WTC11 (cell line): ENCODE data around the gene HSD17B14. TPM values are rescaled to one million over a fixed set of nuclear protein-coding genes. Genes with fewer than 3 reads are reported as not detected.

ENCODE experiments used
- ATAC-seq: fragments of 200-7000 bp; cut with Tn5 transposase; 2 replicates; pipeline ENCODE4 v1.10.0; 2021; ENCODE audit warnings: mild to moderate bottlenecking, moderate library complexity
- CTCF ChIA-PET: fragments of 300-600 bp; sonication (Branson Sonifier 250); formaldehyde crosslinking; loops from one replicate; lab custom pipeline; 2021; ENCODE audit warnings: antibody characterized with exemption; lab: Charles Lee
- POLR2A ChIA-PET: fragments of 350-600 bp; sonication (Branson Sonifier 250); formaldehyde crosslinking; loops from one replicate; lab custom pipeline; 2021; ENCODE audit warnings: antibody characterized with exemption; lab: Charles Lee
- DNase-seq: peaks from one replicate; pipeline ENCODE4 v3.0.0; 2021; ENCODE audit warnings: low spot score
- H3K27ac Mint-ChIP-seq: 2 replicates; pipeline ENCODE4 v1.8.0; 2021; ENCODE audit warnings: mixed read lengths
- H3K27me3 Mint-ChIP-seq: 2 replicates; pipeline ENCODE4 v1.8.0; 2021; ENCODE audit warnings: low read depth, mild to moderate bottlenecking, moderate library complexity, mixed read lengths
- H3K36me3 Mint-ChIP-seq: 2 replicates; pipeline ENCODE4 v1.8.0; 2021; ENCODE audit warnings: mixed read lengths
- H3K4me1 Mint-ChIP-seq: 2 replicates; pipeline ENCODE4 v1.8.0; 2022; ENCODE audit warnings: mixed read lengths
- H3K4me3 Mint-ChIP-seq: 2 replicates; pipeline ENCODE4 v1.8.0; 2021; ENCODE audit warnings: mild to moderate bottlenecking, moderate library complexity, mixed read lengths
- H3K9me3 Mint-ChIP-seq: 2 replicates; pipeline ENCODE4 v1.8.0; 2021; ENCODE audit warnings: mixed read lengths
- CDX4 ChIP-seq: fragments of 250-450 bp; sonication (Bioruptor Pico); IDR thresholded peaks from 2 replicates; pipeline ENCODE4 v1.9.0; 2021; ENCODE audit warnings: moderate library complexity, mild to moderate bottlenecking, inconsistent platforms, borderline replicate concordance
- CREM ChIP-seq: sonication (generic); formaldehyde crosslinking; IDR thresholded peaks from 2 replicates; pipeline ENCODE4 v1.8.1; 2022; ENCODE audit warnings: mild to moderate bottlenecking, missing genetic modification reagents, moderate library complexity
- E2F5 ChIP-seq: sonication (generic); formaldehyde crosslinking; IDR thresholded peaks from 2 replicates; pipeline ENCODE4 v1.8.1; 2022; ENCODE audit warnings: mild to moderate bottlenecking, moderate library complexity, missing genetic modification reagents
- FOXP4 ChIP-seq: sonication (generic); formaldehyde crosslinking; IDR thresholded peaks from 2 replicates; pipeline ENCODE4 v1.8.0; 2022; ENCODE audit warnings: mild to moderate bottlenecking, missing genetic modification reagents
- IRF2 ChIP-seq: sonication (generic); formaldehyde crosslinking; IDR thresholded peaks from 2 replicates; pipeline ENCODE4 v1.8.0; 2022; ENCODE audit warnings: low read depth, missing genetic modification reagents, borderline replicate concordance
- TEAD1 ChIP-seq: sonication (generic); formaldehyde crosslinking; IDR thresholded peaks from 2 replicates; pipeline ENCODE4 v1.8.0; 2022; ENCODE audit warnings: mild to moderate bottlenecking, missing genetic modification reagents
- ZNF281 ChIP-seq: sonication (generic); formaldehyde crosslinking; IDR thresholded peaks from 2 replicates; pipeline ENCODE4 v1.8.0; 2023; ENCODE audit warnings: mild to moderate bottlenecking, missing genetic modification reagents
- ZNF532 ChIP-seq: fragments of 250-450 bp; sonication (Bioruptor Pico); IDR thresholded peaks from 2 replicates; pipeline ENCODE4 v1.9.0; 2021; ENCODE audit warnings: mild to moderate bottlenecking, borderline replicate concordance
- ZSCAN18 ChIP-seq: fragments of 250-450 bp; sonication (Bioruptor Pico); IDR thresholded peaks from 2 replicates; pipeline ENCODE4 v2.1.2; 2022; ENCODE audit warnings: mild to moderate bottlenecking, moderate library complexity
- total RNA-seq: library from RNA; stranded (reverse); gene quantifications from 3 replicates; pipeline ENCODE4 v1.2.3, GENCODE V29; 2021

The HSD17B14 gene
- total RNA-seq, 1 experiment from 2014 or later = 11.4 TPM

- DNase-seq = no peak
- Mint-ChIP-seq H3K4me3 (peak overlapping the region; percentile 78), H3K27ac (no peak overlapping the region), H3K27me3 (peaks cover 26% of the 10 kb centered on the region), H3K9me3 (no peaks in the 10 kb centered on the region), H3K36me3 (no peaks in the 10 kb centered on the region), H3K4me1 (peaks cover 43% of the 10 kb centered on the region)
- ChIA-PET POLR2A (interaction anchor here (1.0 to 1.1 kb wide), 2 partner anchors 114 to 165 kb away, joined by 3 read pairs; partner anchors contain the start of gene FUT2), CTCF (interaction anchor here (1.0 to 7.9 kb wide), 7 partner anchors 15 to 164 kb away, joined by 3 to 132 read pairs (median 9); partner anchors contain the start of gene CA11)
- TF ChIP-seq ZSCAN18 (no peak), IRF2 (CRISPR knock-in tag) (no peak), FOXP4 (CRISPR knock-in tag) (no peak), ZNF281 (CRISPR knock-in tag) (no peak), ZNF532 (CRISPR knock-in tag) (no peak)
- no peak for ATAC-seq
Observed at GRCh38 chr19:48810151-48810550, 26.1 kb downstream of the HSD17B14 start.

GRCh38 chr19:48807590-48808308 lies 28.5 kb downstream of the HSD17B14 start:
- Mint-ChIP-seq H3K9me3 (no peaks in the 10 kb centered on the region), H3K27ac (peak overlapping the region; percentile 80), H3K4me3 (peak overlapping the region; percentile 14), H3K36me3 (no peaks in the 10 kb centered on the region), H3K27me3 (peaks cover 17% of the 10 kb centered on the region), H3K4me1 (peaks cover 36% of the 10 kb centered on the region)
- CTCF ChIA-PET = interaction anchor here (0.6 to 3.8 kb wide), 14 partner anchors 8 to 185 kb away, joined by 3 to 76 read pairs (median 4); partner anchors contain the start of genes CA11, GYS1, HSD17B14 and RUVBL2
- ATAC-seq (peak; percentile 4; the same call in 1 of the 2 replicates), DNase-seq (peak; percentile 44)
- no peak for TF ChIP-seq CREM
- TF ChIP-seq CDX4 (CRISPR knock-in tag) = no peak
- no peak for TF ChIP-seq TEAD1 (CRISPR knock-in tag)
- TF ChIP-seq E2F5 (CRISPR knock-in tag) = no peak
- POLR2A ChIA-PET = interaction anchor here (0.7 to 1.1 kb wide), 4 partner anchors 8 to 163 kb away, joined by 3 read pairs; no protein-coding TSS in a partner anchor
